HEK293 (cell line): Measurements from ENCODE around the gene POMC.
"Not testable (repeated sequence)": the region's sequence is repeated elsewhere in the genome, so short reads cannot be mapped to it uniquely, and the experiment has no call there.

Experiments used
- CTCF ChIA-PET: fragments of 350-600 bp; formaldehyde crosslinking; extraction: SDS; loops from one replicate; lab custom pipeline; 2021; ENCODE audit warnings: antibody characterized with exemption; lab: Yijun Ruan, JAX
- POLR2A ChIA-PET: fragments of 300-600 bp; formaldehyde crosslinking; extraction: SDS; loops from one replicate; lab custom pipeline; 2020; ENCODE audit warnings: antibody characterized with exemption, inconsistent platforms; lab: Yijun Ruan, JAX
- H3K27ac ChIP-seq: fragments of 200-500 bp; sonication (Bioruptor generic); 2 replicates; pipeline ENCODE4 v1.5.1; 2014; ENCODE audit warnings: low read depth, low read length, control low read depth, inconsistent platforms; ENCODE audit errors: extremely low read depth
- H3K36me3 ChIP-seq, 2 experiments: fragments of 200-500 bp in 1 of 2; sonication (Bioruptor generic) in 1 of 2; 1 replicate in 1 of 2; 2 replicates in 1 of 2; pipeline ENCODE4 v1.5.1; 2014 to 2017; ENCODE audit warnings: inconsistent platforms in 2 of 2, low read length in 2 of 2; ENCODE audit not compliant: control insufficient read depth in 2 of 2, insufficient read depth in 1 of 2
- H3K4me1 ChIP-seq: fragments of 200-500 bp; sonication (Bioruptor generic); 2 replicates; pipeline ENCODE4 v1.5.1; 2014; ENCODE audit warnings: mild to moderate bottlenecking, low read length, inconsistent platforms; ENCODE audit not compliant: control insufficient read depth, insufficient read depth
- H3K4me3 ChIP-seq: 2 replicates; pipeline ENCODE4 v1.5.1; 2011; ENCODE audit warnings: low read depth, mild to moderate bottlenecking, control low read depth, low read length, moderate library complexity
- H3K9me3 ChIP-seq: fragments of 200-500 bp; sonication (Bioruptor generic); 2 replicates; pipeline ENCODE4 v1.5.1; 2014; ENCODE audit warnings: low read depth, low read length, inconsistent platforms; ENCODE audit not compliant: control insufficient read depth, insufficient read depth
- HOXA7 ChIP-seq: sonication (generic); formaldehyde crosslinking; IDR thresholded peaks from 2 replicates; pipeline ENCODE4 v1.8.1; 2022; ENCODE audit warnings: missing genetic modification reagents, borderline replicate concordance
- IKZF3 ChIP-seq: fragments of 450-650 bp; IDR thresholded peaks from 2 replicates; pipeline ENCODE4 v1.5.0; 2018; ENCODE audit warnings: missing biosample characterization, mild to moderate bottlenecking, missing genetic modification characterization, moderate library complexity
- OVOL3 ChIP-seq: fragments of 450-650 bp; formaldehyde crosslinking; IDR thresholded peaks from 2 replicates; pipeline ENCODE4 v1.5.1; 2016; ENCODE audit warnings: missing biosample characterization, missing genetic modification characterization
- PRDM4 ChIP-seq: fragments of 450-650 bp; formaldehyde crosslinking; IDR thresholded peaks from 2 replicates; pipeline ENCODE4 v1.5.1; 2017; ENCODE audit warnings: missing biosample characterization, missing genetic modification characterization
- RBAK ChIP-seq: fragments of 450-650 bp; formaldehyde crosslinking; IDR thresholded peaks from 2 replicates; pipeline ENCODE4 v1.5.1; 2016; ENCODE audit warnings: missing biosample characterization, missing genetic modification characterization
- SCRT1 ChIP-seq: fragments of 450-650 bp; formaldehyde crosslinking; IDR thresholded peaks from 2 replicates; pipeline ENCODE4 v1.5.1; 2016; ENCODE audit warnings: missing biosample characterization, missing genetic modification characterization, borderline replicate concordance
- TCF7L2 ChIP-seq: IDR thresholded peaks from 2 replicates; pipeline ENCODE4 v1.6.1; 2011; ENCODE audit warnings: low read depth, mild to moderate bottlenecking, inconsistent platforms, low read length, moderate library complexity, borderline replicate concordance
- ZBTB10 ChIP-seq: fragments of 450-650 bp; formaldehyde crosslinking; IDR thresholded peaks from 2 replicates; pipeline ENCODE4 v1.5.1; 2016; ENCODE audit warnings: missing biosample characterization, missing genetic modification characterization
- ZFP41 ChIP-seq: fragments of 450-650 bp; formaldehyde crosslinking; IDR thresholded peaks from 2 replicates; pipeline ENCODE4 v1.5.1; 2016; ENCODE audit warnings: missing biosample characterization, missing genetic modification characterization, borderline replicate concordance
- ZNF501 ChIP-seq: fragments of 450-650 bp; formaldehyde crosslinking; IDR thresholded peaks from 2 replicates; pipeline ENCODE4 v1.5.1; 2016; ENCODE audit warnings: missing biosample characterization, missing genetic modification characterization
- ZNF544 ChIP-seq: fragments of 450-650 bp; formaldehyde crosslinking; IDR thresholded peaks from 2 replicates; pipeline ENCODE4 v1.5.0; 2017; ENCODE audit warnings: missing biosample characterization, missing genetic modification characterization
- ZNF623 ChIP-seq: fragments of 450-650 bp; formaldehyde crosslinking; IDR thresholded peaks from 2 replicates; pipeline ENCODE4 v1.5.1; 2016; ENCODE audit warnings: missing biosample characterization, missing genetic modification characterization
- ZNF658 ChIP-seq: fragments of 450-650 bp; formaldehyde crosslinking; IDR thresholded peaks from 2 replicates; pipeline ENCODE4; 2016; ENCODE audit warnings: missing biosample characterization, missing genetic modification characterization
- ZNF660 ChIP-seq: fragments of 450-650 bp; IDR thresholded peaks from 2 replicates; pipeline ENCODE4 v1.5.1; 2018; ENCODE audit warnings: missing biosample characterization, mild to moderate bottlenecking, missing genetic modification characterization
- ZNF768 ChIP-seq: fragments of 450-650 bp; formaldehyde crosslinking; IDR thresholded peaks from 2 replicates; pipeline ENCODE4 v1.5.1; 2018; ENCODE audit warnings: missing biosample characterization, mild to moderate bottlenecking, missing genetic modification characterization
- ZSCAN4 ChIP-seq: fragments of 450-650 bp; formaldehyde crosslinking; IDR thresholded peaks from 2 replicates; pipeline ENCODE4 v1.5.1; 2017; ENCODE audit warnings: missing biosample characterization, missing genetic modification characterization
- TF ChIP-seq, protein P1 (sequence below): fragments of 450-650 bp; formaldehyde crosslinking; IDR thresholded peaks from 2 replicates; pipeline ENCODE4 v1.5.1; 2016; ENCODE audit warnings: missing biosample characterization, missing genetic modification characterization, borderline replicate concordance

The POMC gene

DNA sequence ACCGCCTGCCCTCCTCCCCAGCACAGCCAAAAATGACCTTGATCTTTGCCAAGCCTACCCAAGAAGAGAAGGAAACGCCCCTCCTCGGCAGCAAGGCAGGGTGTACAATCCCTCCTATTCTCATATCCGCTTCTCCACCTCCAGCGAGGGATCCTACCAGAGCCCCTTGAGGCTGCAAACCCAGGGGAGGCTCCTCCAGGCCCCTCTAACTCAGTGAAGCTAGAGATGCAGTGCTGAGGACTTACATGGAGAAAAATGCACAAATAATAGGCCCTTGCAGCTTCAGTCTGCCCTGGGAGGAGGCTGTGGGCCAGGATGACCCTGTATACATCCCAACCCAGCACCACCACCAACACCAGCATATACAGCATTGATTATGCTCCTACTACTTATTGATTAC is 46.9 kb upstream of the POMC start:
- ChIA-PET CTCF (interaction anchor here (1.3 kb wide), 1 partner anchor 13 kb away, joined by 3 read pairs; no protein-coding TSS in a partner anchor), POLR2A (no interaction called here)
- H3K4me3 ChIP-seq, result no peak overlapping the region

DNA sequence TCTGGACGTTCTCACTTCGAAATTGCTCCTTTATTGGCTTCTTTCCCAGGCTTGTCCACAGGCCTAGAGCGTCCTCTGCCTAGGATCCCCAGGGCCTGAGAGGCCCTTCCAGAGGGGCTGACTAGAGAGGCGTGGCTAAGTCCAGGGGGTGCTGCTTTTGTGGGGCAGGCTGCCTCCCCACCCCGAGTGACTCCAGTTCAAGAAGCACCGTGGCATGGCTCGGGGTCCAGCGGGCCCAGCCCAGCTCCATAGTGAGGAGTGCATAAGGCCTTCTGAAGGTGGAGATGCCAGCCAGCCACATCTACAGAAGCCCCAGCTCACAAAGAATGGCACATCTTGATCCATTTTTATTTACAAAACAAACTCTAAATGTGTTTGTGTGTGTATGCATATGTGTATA is 44.8 kb upstream of the POMC start:
- H3K36me3 ChIP-seq, result no peaks in the 10 kb centered on the region
- CTCF ChIA-PET, result interaction anchor here (1.1 kb wide), 1 partner anchor 17 kb away, joined by 4 read pairs; no protein-coding TSS in a partner anchor

More for the DNA sequence above, 46.9 kb upstream of the POMC start:
- Histone ChIP-seq H3K36me3 (no peaks in the 10 kb centered on the region), H3K27ac (no peak overlapping the region), H3K9me3 (no peaks in the 10 kb centered on the region), H3K4me1 (no peaks in the 10 kb centered on the region)
- TF ChIP-seq, protein P1, sequence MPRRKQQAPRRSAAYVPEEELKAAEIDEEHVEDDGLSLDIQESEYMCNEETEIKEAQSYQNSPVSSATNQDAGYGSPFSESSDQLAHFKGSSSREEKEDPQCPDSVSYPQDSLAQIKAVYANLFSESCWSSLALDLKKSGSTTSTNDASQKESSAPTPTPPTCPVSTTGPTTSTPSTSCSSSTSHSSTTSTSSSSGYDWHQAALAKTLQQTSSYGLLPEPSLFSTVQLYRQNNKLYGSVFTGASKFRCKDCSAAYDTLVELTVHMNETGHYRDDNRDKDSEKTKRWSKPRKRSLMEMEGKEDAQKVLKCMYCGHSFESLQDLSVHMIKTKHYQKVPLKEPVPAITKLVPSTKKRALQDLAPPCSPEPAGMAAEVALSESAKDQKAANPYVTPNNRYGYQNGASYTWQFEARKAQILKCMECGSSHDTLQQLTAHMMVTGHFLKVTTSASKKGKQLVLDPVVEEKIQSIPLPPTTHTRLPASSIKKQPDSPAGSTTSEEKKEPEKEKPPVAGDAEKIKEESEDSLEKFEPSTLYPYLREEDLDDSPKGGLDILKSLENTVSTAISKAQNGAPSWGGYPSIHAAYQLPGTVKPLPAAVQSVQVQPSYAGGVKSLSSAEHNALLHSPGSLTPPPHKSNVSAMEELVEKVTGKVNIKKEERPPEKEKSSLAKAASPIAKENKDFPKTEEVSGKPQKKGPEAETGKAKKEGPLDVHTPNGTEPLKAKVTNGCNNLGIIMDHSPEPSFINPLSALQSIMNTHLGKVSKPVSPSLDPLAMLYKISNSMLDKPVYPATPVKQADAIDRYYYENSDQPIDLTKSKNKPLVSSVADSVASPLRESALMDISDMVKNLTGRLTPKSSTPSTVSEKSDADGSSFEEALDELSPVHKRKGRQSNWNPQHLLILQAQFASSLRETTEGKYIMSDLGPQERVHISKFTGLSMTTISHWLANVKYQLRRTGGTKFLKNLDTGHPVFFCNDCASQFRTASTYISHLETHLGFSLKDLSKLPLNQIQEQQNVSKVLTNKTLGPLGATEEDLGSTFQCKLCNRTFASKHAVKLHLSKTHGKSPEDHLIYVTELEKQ (tag by site-specific recombination), result no peak
- TF ChIP-seq, all 188 proteins: peak for 0

GRCh38 chr2:25210923-25211322 is 42.5 kb upstream of the POMC start:
- not testable (repeated sequence) for H3K4me1 ChIP-seq, H3K9me3 ChIP-seq
- POLR2A ChIA-PET, result interaction anchor here (0.7 kb wide), 1 partner anchor 9 kb away, joined by 3 read pairs; no protein-coding TSS in a partner anchor

More for the DNA sequence above, 44.8 kb upstream of the POMC start:
- Histone ChIP-seq H3K4me1 (no peaks in the 10 kb centered on the region), H3K9me3 (no peaks in the 10 kb centered on the region), H3K4me3 (no peak overlapping the region), H3K27ac (no peak overlapping the region)
- TF ChIP-seq PRDM4, result no peak
- no peak for TF ChIP-seq TCF7L2
- no peak for TF ChIP-seq ZNF501 (tag by site-specific recombination)
- no peak for TF ChIP-seq ZNF623 (tag by site-specific recombination)
- no peak for TF ChIP-seq ZSCAN4
- TF ChIP-seq OVOL3 (tag by site-specific recombination), result no peak
- POLR2A ChIA-PET, result no interaction called here

GRCh38 chr2:25207078-25207545 is 38.7 kb upstream of the POMC start:
- H3K36me3 ChIP-seq, result no peaks in the 10 kb centered on the region
- no peak overlapping the region for H3K4me3 ChIP-seq
- no peak overlapping the region for H3K27ac ChIP-seq
- H3K4me1 ChIP-seq, result no peaks in the 10 kb centered on the region
- ChIA-PET POLR2A (no interaction called here), CTCF (interaction anchor here (0.6 to 1.5 kb wide), 2 partner anchors 11 to 231 kb away, joined by 3 to 12 read pairs; no protein-coding TSS in a partner anchor)
- no peaks in the 10 kb centered on the region for H3K9me3 ChIP-seq
- TF ChIP-seq ZNF660 (tag by site-specific recombination) (no peak), IKZF3 (tag by site-specific recombination) (no peak), HOXA7 (CRISPR knock-in tag) (no peak), ZNF544 (tag by site-specific recombination) (no peak), ZNF658 (no peak), ZNF768 (no peak), ZBTB10 (tag by site-specific recombination) (no peak), SCRT1 (tag by site-specific recombination) (no peak), RBAK (tag by site-specific recombination) (no peak), ZFP41 (no peak)

More at GRCh38 chr2:25210923-25211322, 42.5 kb upstream of the POMC start:
- CTCF ChIA-PET, result interaction anchor here (0.6 to 1.1 kb wide), 3 partner anchors 17 to 26 kb away, joined by 3 to 4 read pairs (median 3); no protein-coding TSS in a partner anchor
- not testable (repeated sequence) for H3K4me3 ChIP-seq, H3K27ac ChIP-seq, H3K36me3 ChIP-seq
